CD4-positive, alpha-beta T cell treated with Interleukin-17A for 4 hours (primary cell): ENCODE measurements around the gene RAB11B.
"Not testable (repeated sequence)": the region's sequence is repeated elsewhere in the genome, so short reads cannot be mapped to it uniquely, and the experiment has no call there.

ENCODE experiments used
- DNase-seq: peaks from one replicate; pipeline ENCODE4 v3.0.0-alpha.2; 2020; ENCODE audit warnings: mixed read lengths

The RAB11B gene

GRCh38 chr19:8396563-8397203 is 6.5 kb downstream of the RAB11B start:
- DNase-seq, result peak; percentile 67

GRCh38 chr19:8397271-8397670 is 7.1 kb downstream of the RAB11B start:
- no peak for DNase-seq

GRCh38 chr19:8397746-8398310 is 7.7 kb downstream of the RAB11B start:
- no peak for DNase-seq

- no peak for DNase-seq
These were observed 8.2 kb downstream of the RAB11B start for GRCh38 chr19:8398311-8398771.

DNA sequence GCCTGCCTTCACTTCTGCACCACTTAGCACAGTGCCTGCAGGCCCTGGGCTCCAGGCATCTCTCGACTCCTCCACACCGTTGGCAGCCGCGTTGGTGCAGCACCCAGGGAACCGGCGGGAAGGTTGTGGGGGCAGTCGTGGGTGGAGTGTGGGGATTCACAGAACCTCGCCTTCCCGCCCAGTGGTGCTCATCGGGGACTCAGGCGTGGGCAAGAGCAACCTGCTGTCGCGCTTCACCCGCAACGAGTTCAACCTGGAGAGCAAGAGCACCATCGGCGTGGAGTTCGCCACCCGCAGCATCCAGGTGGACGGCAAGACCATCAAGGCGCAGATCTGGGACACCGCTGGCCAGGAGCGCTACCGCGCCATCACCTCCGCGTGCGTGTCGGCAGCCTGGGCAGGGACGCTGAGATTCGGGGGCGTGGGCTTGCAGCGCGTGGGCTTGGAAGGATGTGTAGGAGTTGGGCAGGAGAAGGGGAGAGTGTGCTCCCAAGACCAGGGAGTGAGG is 9.6 kb downstream of the RAB11B start:
- DNase-seq, result no peak

DNA sequence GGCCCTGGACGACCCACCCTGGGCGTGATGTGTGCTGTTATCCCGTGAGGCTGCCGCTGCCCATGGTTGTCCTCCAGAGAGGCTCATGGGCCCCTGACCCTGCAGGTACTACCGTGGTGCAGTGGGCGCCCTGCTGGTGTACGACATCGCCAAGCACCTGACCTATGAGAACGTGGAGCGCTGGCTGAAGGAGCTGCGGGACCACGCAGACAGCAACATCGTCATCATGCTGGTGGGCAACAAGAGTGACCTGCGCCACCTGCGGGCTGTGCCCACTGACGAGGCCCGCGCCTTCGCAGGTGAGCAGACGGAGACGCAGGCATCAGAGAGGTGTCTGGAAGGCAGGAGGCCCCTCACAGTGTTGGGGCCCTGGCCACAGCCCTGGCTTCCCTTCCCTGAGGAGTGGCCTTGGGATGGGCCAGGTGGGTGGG is 11.8 kb downstream of the RAB11B start:
- DNase-seq, result no peak

GRCh38 chr19:8403098-8403819 is 13.1 kb downstream of the RAB11B start:
- DNase-seq, result no peak

- no peak for DNase-seq
These were observed 13.6 kb downstream of the RAB11B start for GRCh38 chr19:8403820-8404109.

- DNase-seq, result no peak
These were observed 14.4 kb downstream of the RAB11B start for GRCh38 chr19:8404391-8405151.

DNA sequence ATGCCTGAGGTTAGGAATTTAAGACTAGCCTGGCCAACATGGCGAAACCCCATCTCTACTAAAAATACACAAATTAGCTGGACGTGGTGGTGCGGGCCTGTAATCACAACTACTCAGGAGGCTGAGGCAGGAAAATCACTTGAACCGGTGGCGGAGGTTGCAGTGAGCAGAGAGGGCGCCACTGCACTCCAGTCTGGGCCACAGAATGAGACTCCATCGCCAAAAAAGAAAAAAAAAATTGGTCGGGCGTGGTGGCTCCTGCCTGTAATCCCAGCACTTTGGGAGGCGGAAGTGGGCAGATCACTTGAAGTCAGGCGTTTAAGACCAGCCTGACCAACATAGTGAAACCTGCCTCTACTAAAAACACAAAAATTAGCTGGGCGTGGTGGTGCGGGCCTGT is 20.6 kb downstream of the RAB11B start:
- DNase-seq, result not testable (repeated sequence)

DNA sequence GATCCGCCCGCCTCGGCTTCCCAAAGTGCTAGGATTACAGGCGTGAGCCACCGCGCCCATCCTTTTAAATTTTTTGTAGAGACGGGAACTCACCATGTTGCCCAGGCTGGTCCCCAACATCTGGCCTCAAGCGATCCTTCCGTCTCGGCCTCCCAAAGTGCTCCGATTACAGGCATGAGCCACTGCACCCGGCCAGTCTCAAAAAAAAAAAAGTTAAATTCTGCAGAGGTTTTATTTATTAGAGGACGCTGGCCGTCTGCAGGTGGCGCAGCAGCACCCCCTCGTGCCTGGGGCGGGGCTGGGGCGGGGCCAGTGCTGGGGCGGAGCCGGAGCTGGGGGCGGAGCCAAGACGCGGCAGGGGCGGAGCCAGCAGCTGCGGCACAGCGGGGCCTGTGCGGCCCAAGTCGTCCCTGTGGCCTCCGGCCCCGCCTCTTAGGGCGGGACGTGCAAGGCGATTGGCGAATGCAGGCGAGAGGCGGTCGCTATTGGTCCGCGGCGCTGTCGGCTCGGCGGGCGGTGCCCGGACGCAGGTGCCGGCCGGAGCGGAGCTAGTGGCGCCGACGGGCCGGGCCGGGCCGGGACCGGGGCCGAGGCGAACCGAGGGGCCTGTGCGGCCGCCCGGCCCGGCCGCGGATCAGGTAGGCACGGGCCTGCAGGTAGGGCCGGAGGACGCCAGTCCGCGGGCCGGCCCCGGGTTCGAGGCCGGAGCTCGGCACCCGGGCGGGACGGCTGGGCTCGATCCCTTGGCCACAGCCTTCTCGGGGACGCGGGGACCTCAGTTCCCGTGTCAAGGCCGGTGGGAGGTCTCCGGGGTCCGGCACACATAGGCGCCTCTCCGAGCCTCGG is 22.8 kb downstream of the RAB11B start, which contains the start of gene MARCHF2:
MARCHF2 (plus strand) TSS at position 523 of the 846 bp plus-strand sequence. CDS start 8,536 bp downstream, outside the sequence.
- DNase-seq, result peak; percentile 96

GRCh38 chr19:8413629-8413995 is 23.5 kb downstream of the RAB11B start:
- DNase-seq, result peak; percentile 9

DNA sequence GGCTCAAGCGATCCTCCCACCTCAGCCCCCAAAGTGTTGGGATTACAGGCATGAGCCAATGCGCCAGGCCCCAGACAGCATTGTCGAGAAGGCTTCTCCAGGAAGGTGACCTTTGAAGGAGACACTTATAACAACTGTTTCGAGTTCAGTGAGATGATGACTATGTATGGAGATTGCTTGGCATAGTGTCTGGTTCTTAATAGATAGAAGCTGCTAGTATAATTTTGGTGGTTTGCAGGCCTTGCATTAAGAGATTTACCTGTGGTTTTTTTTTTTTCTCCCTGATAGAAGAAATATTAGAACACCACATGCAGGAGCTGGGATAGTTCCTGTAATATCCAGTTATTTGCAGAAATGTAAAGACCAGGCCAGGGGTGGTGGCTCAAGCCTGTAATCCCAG is 26.6 kb downstream of the RAB11B start:
- DNase-seq, result no peak

DNA sequence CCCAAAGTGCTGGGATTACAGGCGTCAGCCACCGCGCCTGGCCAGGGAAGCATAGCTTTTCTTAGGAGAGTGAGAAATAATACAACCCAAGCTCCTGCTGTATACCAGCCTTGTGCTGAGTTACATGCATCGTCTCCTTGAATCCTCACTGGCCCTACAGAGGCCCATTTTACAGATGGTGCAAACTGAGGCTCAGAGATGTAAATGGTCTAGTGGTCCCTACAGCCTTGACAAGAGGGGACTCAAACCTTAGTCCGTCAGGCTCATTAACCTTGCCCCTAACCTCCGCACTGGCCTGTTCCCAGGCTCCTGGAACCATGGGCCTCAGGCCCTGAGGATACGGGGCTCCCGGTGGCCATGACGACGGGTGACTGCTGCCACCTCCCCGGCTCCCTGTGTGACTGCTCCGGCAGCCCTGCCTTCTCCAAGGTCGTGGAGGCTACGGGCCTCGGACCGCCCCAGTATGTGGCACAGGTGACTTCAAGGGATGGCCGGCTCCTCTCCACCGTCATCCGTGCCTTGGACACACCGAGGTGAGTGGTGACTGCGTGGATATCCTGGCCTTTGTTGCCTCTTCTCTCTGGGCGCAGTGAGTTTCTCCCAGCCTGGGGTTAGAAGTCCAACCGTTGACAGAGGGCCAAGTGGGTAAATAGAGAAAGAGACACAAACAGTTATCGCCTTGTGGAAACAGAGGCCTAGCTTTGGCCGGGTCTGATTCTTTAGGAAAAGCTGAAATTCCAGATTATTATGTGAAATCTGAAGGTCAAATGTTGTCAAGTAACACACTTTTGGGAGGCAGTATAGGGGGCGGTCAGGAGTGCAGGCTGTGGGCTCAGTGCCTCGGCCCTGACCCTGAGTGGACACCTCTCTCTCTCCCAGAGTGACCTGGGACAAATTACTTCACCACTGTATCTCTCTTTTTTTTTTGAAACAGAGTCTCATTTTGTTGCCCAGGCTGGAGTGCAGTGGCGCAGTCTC is 31.6 kb downstream of the RAB11B start:
- DNase-seq, result no peak

DNA sequence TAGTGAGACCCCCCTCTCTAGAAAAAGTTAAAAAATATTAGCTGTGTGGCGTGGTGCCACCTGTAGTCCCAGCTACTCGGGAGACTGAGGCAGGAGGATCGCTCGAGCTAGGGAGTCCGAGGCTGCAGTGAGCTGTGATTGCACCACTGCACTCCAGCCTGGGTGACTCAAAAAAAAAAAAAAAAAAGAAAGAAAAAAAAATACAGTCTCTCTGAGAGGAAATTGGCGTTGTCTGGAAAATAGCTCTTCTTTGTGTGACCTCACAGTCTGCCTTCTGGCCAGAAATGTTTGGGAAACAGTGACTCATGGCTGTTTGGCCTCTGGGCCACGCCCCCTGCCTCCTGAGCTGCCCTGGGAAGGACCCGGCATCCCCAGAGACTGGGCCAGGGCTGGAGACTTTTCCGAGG is 33.7 kb downstream of the RAB11B start:
- DNase-seq, result no peak

- DNase-seq, result not testable (repeated sequence)
These were observed 35.2 kb downstream of the RAB11B start for GRCh38 chr19:8425331-8425730.

DNA sequence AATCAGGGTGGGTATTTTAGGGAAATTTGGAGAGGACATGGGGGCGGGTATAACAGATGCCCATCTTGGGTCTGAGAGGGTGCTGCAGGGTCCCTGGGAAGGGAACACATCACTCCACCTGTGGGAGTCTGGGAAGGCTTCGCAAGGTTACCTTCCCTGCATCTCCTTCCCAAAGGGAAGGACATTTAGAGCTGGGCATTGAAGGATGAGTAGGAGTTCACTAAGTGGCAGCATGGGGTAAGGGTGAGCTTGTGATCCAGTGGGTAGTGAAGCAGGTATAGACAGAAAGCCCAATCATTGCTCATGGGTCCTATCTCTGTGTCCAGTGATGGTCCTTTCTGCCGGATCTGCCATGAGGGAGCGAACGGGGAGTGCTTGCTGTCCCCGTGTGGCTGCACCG is 36.1 kb downstream of the RAB11B start:
- no peak for DNase-seq

DNA sequence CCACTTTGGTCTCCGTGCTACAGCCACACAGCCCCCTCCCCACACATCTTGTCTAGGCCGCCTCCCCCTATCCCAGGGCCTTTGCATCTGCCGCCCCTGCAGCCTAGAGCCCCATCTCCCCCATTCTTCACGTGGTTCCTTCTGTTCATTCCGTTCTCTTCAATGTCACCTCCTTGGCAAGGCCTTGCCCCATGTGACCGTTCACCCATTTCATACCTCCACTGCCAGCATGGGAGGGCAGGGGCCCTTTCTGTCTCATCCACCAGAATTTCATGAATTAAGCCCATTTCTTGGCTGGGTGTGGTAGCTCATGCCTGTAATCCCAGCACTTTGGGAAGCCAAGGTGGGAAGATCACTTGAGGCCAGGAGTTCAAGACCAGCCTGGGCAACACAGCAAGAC is 38.9 kb downstream of the RAB11B start:
- DNase-seq, result no peak

DNA sequence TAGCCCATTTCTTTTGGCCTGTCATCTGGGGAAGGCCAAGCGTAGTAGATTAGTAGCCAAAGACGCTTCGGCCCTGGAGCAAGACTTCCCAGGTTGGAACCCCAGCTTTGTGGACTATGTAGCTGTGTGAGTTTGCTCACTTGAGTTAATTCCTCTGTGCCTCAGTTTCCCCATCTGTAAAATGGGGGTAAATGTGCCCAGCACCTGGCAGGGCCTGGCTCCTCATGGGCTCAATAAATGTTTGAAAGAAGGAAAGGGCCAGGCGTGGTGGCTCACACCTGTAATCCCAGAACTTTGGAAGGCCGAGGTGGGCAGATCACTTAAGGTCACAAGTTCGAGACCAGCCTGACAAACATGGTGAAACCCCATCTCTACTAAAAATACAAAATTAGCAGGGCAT is 39.7 kb downstream of the RAB11B start:
- no peak for DNase-seq

- no peak for DNase-seq
These were observed 40.5 kb downstream of the RAB11B start for GRCh38 chr19:8430650-8431049.

DNA sequence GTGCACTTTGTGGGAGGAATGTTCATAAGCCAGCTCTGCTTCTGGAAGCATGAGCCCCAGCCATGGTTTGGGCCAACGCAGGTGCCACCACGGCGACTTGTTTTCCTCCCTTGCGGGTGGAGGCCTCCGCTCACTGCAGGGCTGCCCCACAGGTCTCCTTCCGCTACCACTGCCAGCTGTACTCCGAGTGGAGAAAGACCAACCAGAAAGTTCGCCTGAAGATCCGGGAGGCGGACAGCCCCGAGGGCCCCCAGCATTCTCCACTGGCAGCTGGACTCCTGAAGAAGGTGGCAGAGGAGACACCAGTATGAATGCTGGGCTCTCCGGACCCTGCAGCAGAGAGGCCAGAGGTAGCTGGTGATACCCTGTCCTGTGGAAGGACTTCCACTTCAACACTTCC is 48.1 kb downstream of the RAB11B start:
- DNase-seq, result no peak
